AG04450 (cell line): ENCODE results near the gene PITPNM1. TPM values are rescaled to one million over a fixed set of nuclear protein-coding genes. Genes with fewer than 3 reads are reported as not detected.
"Not testable (repeated sequence)": the region's sequence is repeated elsewhere in the genome, so short reads cannot be mapped to it uniquely, and the experiment has no call there.

Experiments used
- CTCF ChIA-PET: fragments of 300-600, 350-600 bp; formaldehyde crosslinking; extraction: SDS; loops from one replicate; lab custom pipeline; 2022; ENCODE audit warnings: antibody characterized with exemption, inconsistent platforms; lab: Charles Lee
- POLR2A ChIA-PET: fragments of 350-600 bp; formaldehyde crosslinking; extraction: SDS; loops from one replicate; lab custom pipeline; 2021; ENCODE audit warnings: antibody characterized with exemption, inconsistent platforms; lab: Yijun Ruan, JAX
- DNase-seq: peaks from one replicate; pipeline ENCODE4 v3.0.0-alpha.2; 2011; ENCODE audit warnings: low read depth, low spot score
- H3K27ac ChIP-seq: one replicate; pipeline ENCODE4 v1.5.1; 2012; ENCODE audit warnings: low read depth, low read length, control low read depth
- H3K27me3 ChIP-seq: one replicate; pipeline ENCODE4 v1.6.0; 2012; ENCODE audit warnings: low read length; ENCODE audit not compliant: control insufficient read depth, insufficient read depth
- H3K4me3 ChIP-seq: 2 replicates; pipeline ENCODE4 v1.5.1; 2011; ENCODE audit warnings: mild to moderate bottlenecking, low read depth, low read length, control low read depth
- H3K9me3 ChIP-seq: 2 replicates; pipeline ENCODE4 v1.5.1; 2012; ENCODE audit warnings: low read length; ENCODE audit not compliant: control insufficient read depth, insufficient read depth
- polyA minus RNA-seq: library from RNA; depleted of rRNA, polyadenylated mRNA; stranded (reverse); fragments of >200 nt; gene quantifications from 2 replicates; pipeline ENCODE4 v1.2.3, GENCODE V29; 2011; rRNA and poly(A)+ RNA removed
- polyA plus RNA-seq: library from polyadenylated mRNA; depleted of rRNA; stranded (reverse); fragments of >200 nt; gene quantifications from 2 replicates; pipeline ENCODE4 v1.2.3, GENCODE V29; 2011; rRNA removed
- TF ChIP-seq, protein P1 (sequence below): IDR thresholded peaks from 2 replicates; pipeline ENCODE4 v1.5.1; 2011; ENCODE audit warnings: low read depth, low read length, control low read depth, inconsistent platforms

PITPNM1 gene
- polyA plus RNA-seq (6.4 and 8.6 TPM in 2 replicates), polyA minus RNA-seq (9.9 and 10.8 TPM in 2 replicates)

DNA sequence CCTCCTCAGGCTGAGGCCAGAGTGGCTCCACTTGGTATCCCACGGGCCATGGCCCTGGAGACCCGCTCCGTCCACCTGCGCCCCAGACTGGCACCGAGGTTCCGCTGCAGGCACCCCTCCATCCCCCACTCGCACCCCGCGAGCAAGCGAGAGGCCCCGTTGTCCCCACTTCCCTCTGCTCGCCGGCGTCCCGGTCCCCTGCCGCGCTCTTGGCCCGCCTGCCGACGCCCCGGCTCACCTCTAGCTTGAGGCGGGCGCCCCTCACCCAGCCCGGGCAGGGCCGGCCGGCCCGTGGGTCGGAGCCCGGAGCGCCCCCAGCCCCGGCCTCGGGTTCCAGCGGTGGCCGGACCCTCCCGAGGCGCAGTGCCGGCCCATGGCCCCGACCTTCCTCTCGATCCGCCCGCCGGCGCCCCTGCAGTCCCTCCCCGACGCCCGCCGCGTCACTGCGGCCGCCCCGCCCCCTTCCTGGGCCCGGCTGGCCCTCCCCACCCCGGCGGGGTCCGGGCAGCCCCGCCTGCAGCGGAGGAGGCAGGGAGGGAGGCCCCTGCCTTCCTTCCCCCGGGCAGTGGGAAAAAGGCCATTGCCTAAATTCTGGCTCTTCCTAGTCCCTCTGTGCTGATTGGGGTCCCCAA is at the start of gene PITPNM1:
Gene PITPNM1, minus strand, starts transcription at position 414 of the 632 bp plus-strand sequence. CDS start 1,183 bp downstream, outside the sequence.
- Histone ChIP-seq H3K9me3 (no peaks in the 10 kb centered on the region; the same call in 1 of the 2 replicates), H3K4me3 (peak within 1 kb of the TSS; percentile 72), H3K27me3 (no peaks in the 10 kb centered on the region), H3K27ac (peak within 1 kb of the TSS; percentile 70)
- TF ChIP-seq, protein P1, sequence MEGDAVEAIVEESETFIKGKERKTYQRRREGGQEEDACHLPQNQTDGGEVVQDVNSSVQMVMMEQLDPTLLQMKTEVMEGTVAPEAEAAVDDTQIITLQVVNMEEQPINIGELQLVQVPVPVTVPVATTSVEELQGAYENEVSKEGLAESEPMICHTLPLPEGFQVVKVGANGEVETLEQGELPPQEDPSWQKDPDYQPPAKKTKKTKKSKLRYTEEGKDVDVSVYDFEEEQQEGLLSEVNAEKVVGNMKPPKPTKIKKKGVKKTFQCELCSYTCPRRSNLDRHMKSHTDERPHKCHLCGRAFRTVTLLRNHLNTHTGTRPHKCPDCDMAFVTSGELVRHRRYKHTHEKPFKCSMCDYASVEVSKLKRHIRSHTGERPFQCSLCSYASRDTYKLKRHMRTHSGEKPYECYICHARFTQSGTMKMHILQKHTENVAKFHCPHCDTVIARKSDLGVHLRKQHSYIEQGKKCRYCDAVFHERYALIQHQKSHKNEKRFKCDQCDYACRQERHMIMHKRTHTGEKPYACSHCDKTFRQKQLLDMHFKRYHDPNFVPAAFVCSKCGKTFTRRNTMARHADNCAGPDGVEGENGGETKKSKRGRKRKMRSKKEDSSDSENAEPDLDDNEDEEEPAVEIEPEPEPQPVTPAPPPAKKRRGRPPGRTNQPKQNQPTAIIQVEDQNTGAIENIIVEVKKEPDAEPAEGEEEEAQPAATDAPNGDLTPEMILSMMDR = no peak
- CTCF ChIA-PET = interaction anchor here (0.9 kb wide), 1 partner anchor 159 kb away, joined by 3 read pairs; no protein-coding TSS in a partner anchor
- DNase-seq = no peak
- POLR2A ChIA-PET = no interaction called here

DNA sequence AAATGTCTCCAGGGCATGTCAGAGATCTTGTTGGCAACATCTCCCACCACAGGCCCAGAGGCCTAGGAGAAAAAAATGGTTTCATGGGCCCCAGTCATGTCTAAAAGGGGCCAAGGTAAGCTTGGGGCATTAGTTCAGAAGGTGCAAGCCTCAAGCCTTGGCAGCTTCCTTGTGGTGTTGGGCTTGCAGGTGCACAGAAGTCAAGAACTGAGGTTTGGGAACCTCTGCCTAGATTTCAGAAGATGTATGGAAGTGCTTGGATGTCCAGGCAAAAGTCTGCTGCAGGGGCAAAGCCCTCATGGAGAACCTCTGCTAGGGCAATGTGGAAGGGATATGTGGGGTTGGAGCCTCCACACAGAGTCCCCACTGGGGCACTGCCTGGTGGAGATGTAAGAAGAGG is 46.5 kb upstream of the PITPNM1 start:
- H3K27ac ChIP-seq, H3K4me3 ChIP-seq, CTCF ChIA-PET, H3K27me3 ChIP-seq, H3K9me3 ChIP-seq, POLR2A ChIA-PET, DNase-seq: not testable (repeated sequence)

DNA sequence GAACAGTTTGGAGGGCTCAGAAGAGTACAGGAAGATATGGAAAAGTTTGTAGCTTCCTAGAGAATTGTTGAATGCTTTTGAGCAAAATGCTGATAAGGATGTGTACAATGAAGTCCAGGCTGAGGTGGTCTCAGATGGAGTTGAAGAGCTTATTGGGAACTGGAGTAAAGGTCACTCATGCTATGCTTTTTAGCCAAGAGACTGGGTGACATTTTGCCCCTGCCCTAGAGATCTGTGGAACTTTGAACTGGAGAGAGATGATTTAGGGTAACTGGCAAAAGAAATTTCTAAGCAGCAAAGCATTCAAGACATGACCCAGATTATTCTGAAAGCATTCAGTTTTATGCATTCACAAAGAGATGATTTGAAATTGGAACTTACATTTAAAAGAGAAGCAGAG is 46.0 kb upstream of the PITPNM1 start:
- DNase-seq = no peak
- POLR2A ChIA-PET = no interaction called here
- CTCF ChIA-PET = no interaction called here
- TF ChIP-seq, protein P1 = no peak
- peaks cover 5% of the 10 kb centered on the region for H3K27me3 ChIP-seq
- H3K9me3 ChIP-seq = peaks cover 5% of the 10 kb centered on the region; the same call in 1 of the 2 replicates
- no peak overlapping the region for H3K4me3 ChIP-seq
- no peak overlapping the region for H3K27ac ChIP-seq

DNA sequence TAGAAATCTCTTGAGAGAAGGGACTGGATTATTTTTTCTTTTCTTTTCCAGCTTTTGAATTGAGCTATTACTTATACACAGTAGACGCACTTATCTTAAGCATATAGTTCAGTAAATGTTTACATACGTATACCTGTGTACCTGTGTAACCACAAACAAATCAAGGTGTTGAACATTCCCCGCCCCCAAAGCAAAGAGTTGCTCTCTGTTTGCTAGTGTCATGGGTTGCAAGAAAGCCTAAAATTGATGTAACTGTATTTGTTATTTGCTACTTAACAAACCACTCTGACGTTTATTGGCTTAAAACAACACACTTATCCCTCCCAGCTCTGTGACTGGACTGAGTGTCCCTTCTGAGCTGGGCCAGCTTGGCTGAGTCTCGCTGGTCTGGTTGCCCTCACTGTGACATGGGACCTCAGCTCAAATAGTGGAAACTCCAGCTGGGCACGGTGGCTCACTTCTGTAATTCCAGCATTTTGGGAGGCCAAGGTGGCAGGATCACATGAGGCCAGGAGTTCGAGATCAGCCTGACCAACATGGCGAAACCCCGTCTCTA is 43.5 kb upstream of the PITPNM1 start:
- ChIA-PET POLR2A (no interaction called here), CTCF (no interaction called here)
- no peak for DNase-seq
- Histone ChIP-seq H3K9me3 (peaks cover 5% of the 10 kb centered on the region; the same call in 1 of the 2 replicates), H3K27me3 (peaks cover 5% of the 10 kb centered on the region), H3K27ac (no peak overlapping the region), H3K4me3 (no peak overlapping the region)
- TF ChIP-seq, protein P1 = no peak

DNA sequence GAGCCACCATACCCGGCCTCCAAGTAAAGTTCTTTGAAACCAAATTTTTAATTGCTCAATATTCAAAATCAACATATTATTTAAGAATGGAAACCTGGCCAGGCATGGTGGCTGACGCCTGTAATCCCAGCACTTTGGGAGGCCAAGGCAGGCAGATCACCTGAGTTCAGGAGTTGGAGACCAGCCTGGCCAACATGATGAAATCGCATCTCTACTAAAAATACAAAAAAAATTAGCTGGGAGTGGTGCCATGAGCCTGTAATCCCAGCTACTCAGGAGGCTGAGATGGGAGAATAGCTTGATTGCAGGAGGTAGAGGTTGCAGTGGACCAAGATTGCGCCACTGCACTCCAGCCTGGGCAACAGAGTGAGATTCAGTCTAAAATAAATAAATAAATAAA is 42.9 kb upstream of the PITPNM1 start:
- DNase-seq, H3K9me3 ChIP-seq, POLR2A ChIA-PET, CTCF ChIA-PET, H3K4me3 ChIP-seq, H3K27ac ChIP-seq, H3K27me3 ChIP-seq: not testable (repeated sequence)

DNA sequence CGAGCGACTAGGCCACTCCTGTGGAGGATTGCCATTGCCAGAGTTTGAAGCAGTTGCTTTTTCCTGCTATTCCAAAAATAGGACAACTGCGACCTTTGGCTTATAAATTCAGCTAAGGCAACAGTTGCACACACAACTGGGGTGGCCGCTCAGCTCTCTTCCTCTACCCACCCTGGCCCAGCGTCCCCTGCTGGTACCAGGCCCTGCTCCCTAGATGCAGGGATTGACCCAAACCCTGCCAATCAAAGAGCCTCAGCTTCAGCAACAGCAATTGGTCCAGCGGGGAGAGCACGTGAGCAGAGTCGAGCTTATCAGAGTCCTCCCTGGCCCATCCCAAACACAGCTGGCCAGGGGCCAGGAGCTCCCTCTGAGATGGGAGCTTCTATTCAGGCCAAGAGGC is 40.1 kb upstream of the PITPNM1 start:
- H3K27ac ChIP-seq = no peak overlapping the region
- TF ChIP-seq, protein P1 = no peak
- DNase-seq = no peak
- no peak overlapping the region for H3K4me3 ChIP-seq
- ChIA-PET CTCF (interaction anchor here (0.6 to 1.1 kb wide), 2 partner anchors 14 to 27 kb away, joined by 3 to 5 read pairs; no protein-coding TSS in a partner anchor), POLR2A (no interaction called here)
- H3K27me3 ChIP-seq = no peaks in the 10 kb centered on the region
- H3K9me3 ChIP-seq = no peaks in the 10 kb centered on the region
